HL-60/S4 (cell line): ENCODE measurements around the gene TPD52L1.

Experiments used
- in situ Hi-C: fragments of 300-500 bp; cut with MboI; formaldehyde crosslinking; loops from 2 replicates; pipeline ENCODE4 v1.14.3; 2022; ENCODE audit warnings: low sequenced_read_pairs

The TPD52L1 gene

DNA sequence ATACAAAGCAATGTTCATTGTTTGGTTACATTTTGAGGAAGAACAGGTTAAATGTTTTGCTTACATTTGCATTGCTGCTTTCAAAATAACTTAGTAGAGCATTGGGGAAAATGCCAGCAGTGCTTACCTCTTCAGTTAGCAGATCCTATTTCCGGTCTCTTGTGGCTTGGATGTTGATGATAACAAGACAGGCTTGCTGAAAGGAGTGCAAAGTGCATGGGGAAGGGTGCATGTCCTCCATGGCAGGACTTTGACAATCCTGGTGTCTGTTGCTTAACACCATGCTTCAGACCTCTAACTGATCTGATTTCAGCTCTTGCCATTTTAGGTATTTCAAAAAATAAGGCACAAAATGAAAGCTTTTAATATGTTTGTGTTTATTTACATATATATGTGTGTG lies 21.1 kb downstream of the TPD52L1 start:
- in situ Hi-C loops = no loop called here

GRCh38 chr6:125175466-125176048 lies 22.0 kb downstream of the TPD52L1 start:
- in situ Hi-C loops = no loop called here

DNA sequence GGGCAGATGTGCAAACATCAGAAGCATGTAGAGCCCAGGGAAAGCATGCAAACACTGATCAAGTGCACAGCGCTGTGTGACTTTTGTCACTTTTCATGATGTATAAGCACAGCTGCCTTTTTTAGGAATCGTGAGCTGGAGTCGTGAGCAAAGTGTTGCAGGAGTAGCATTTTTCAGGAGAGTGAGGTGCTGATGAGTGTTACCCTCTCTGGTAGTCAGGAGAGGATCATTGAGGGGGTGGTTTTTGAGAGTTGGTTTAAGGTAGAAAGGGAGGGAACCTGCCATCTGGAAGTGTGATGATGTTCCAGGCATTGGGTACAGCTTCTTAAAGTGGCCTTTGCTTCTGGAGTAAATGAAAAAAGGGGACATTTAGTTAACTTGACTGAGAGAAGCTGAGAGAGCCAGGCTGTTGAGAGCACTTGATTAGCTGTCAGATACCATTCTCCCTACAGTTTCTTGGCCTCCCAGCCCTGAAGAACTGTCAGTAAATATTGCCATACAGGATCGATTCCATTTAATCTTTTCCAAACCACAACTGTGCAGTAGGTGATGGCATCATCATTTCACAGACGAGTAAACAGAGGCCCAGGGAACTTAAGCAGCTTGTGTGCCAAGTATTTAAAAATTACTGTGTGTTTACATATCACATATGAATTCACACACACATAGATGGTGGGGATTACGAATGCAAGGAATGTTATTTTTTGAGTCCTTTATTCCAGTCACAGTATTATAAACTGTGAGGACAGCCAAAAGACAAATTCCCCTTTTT lies 28.9 kb downstream of the TPD52L1 start:
- in situ Hi-C loops = no loop called here

DNA sequence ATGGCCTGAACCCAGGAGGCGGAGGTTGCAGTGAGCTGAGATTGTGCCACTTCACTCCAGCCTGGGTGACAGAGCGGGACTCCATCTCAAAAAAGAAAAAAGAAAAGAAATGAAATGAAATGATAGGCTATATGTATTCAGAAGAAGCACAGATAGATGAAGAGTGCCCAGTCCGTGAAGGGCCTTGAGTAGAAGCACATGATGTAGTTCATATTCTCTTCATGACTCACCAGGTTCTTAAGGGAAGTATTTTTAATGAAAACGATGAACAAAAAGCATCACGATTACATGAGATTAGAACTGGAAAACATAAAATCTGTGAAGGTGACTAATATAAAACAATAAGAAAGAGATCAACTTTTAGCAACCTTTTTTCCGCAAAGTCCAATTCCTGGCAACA lies 29.8 kb downstream of the TPD52L1 start:
- in situ Hi-C loops = no loop called here

DNA sequence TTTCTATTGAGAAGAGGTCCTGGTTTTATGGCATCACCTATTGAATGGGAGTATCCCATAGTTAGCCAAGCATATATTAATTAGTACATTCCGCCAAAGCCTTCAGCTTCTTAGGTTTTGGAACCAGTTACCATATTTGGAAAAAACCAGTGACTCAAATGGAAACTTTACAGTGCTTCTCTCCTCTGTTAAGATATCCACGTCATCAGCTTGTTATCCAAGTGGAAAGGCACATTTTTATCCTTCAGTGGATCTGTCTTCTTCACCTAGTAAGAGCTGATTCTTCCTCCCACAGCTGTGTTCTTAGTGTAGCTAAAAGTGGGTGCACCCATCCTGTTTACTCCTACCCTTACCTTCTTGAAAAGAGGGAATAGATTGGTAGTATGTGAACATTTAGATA lies 34.5 kb downstream of the TPD52L1 start:
- in situ Hi-C loops = no loop called here

GRCh38 chr6:125188594-125189203 lies 35.1 kb downstream of the TPD52L1 start:
- in situ Hi-C loops = no loop called here

- in situ Hi-C loops = no loop called here
These were observed 35.9 kb downstream of the TPD52L1 start for GRCh38 chr6:125189494-125189893.

GRCh38 chr6:125190667-125191066 lies 37.1 kb downstream of the TPD52L1 start:
- in situ Hi-C loops = no loop called here

DNA sequence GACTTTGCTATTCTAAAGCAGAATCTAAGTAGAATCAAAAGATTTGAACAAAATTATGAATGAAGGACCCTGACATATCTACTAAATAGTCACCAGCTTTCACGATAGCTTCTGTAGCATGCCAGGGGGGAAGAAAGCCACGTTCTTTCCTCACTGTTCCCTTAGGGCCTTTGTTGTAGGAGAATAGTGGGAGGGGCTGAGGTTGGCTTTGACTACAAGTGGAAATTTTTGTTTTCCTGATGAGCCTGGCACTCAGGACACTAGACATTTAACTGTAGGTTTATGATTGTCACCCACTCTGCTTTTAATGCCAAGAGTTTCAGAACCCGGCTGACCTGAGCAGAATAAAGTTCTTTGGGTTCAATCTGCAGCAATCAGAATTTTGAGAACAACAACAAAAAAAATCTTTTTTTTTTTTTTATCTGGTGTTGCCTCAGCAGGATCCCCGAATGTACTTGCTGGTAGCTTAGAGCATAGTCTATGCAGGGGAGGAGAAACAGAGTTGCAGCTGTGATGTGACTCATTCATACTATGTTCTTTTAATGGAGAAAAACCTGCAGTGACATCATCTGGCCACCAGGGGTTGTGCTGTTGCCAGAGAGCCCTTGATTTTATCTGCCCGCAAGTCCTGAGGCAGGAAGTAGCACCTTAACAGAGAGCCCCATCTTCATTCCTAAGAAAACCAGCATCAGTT lies 38.5 kb downstream of the TPD52L1 start:
- in situ Hi-C loops = no loop called here

DNA sequence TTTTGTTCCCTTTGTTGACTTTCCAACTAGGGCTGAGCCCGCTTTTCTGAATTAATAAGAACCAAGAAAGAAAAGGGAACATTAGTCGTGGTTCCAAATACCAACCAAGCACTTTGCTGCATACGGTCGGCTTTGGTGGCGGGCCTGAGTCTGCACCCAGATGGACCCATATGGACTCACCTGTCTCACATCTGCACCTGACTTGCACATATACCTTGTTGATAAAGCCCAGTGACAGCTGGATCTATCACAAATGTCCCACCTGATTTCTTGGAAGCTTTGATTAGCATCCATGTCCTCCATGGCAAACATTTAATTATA lies 39.0 kb downstream of the TPD52L1 start:
- in situ Hi-C loops = no loop called here

GRCh38 chr6:125193208-125193607 lies 39.6 kb downstream of the TPD52L1 start:
- in situ Hi-C loops = no loop called here

DNA sequence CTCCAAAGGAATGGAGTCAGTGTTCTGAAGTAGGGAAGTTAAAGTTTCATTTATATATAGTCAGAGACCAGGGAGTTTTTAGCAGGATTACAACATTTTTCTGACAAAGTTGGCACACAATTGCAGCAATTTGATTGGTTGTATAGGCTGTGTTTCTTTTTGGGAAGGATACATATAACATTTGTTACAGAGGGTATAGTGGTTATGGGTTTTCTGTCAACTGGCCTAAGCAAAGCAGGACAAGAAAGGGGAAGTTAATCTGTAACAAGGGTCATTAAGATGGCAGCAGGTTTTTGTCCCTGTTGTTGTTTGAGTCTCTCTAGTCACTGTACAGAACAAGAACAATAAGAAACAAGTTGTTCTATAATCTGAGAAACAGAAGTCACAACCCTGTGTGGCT lies 41.4 kb downstream of the TPD52L1 start:
- in situ Hi-C loops = no loop called here

GRCh38 chr6:125195526-125195925 lies 42.0 kb downstream of the TPD52L1 start:
- in situ Hi-C loops = no loop called here

DNA sequence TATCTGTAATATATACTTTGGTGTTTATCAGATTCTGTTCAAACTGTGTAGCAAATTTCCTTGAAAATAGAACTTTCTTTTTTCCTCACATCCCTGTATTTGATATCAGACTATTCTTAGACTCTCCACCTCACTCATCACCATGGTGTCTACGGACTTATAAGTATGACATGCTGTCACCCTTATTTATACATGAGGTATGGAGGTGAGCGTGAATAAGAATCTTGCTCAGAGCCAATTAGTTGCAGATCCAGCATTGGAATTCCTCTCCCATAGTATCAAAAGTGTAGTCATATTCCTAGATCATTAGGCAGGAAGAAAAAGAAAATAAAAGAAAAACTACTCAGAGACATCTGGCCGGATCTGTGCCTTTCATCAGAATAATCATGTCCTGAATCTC lies 43.0 kb downstream of the TPD52L1 start:
- in situ Hi-C loops = no loop called here

- in situ Hi-C loops = no loop called here
These were observed 44.3 kb downstream of the TPD52L1 start for GRCh38 chr6:125197795-125198269.

DNA sequence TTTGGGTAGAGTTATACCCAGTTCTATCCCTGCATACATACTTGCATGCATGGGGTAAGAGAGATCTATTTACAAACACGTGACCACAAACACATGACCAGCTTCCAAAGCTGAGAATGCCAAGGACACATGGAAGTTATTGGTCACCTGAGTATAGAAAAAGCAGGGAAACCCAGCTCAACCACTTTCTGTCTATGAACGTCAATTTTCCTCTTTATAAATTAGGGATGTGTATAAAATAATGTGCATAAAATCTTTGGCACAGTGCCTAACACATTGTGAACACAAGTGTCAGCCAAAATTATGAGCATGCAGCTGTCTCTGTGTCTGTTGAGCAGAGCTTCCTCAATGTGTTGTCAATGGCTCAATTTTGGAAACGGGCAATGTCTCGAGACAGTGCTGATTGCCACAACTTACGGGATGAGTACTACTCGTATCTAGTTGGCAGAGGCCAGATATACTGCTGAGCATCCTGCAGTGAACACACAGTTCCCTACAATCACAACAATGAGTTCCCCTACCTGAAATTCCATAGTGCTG lies 44.9 kb downstream of the TPD52L1 start:
- in situ Hi-C loops = no loop called here

DNA sequence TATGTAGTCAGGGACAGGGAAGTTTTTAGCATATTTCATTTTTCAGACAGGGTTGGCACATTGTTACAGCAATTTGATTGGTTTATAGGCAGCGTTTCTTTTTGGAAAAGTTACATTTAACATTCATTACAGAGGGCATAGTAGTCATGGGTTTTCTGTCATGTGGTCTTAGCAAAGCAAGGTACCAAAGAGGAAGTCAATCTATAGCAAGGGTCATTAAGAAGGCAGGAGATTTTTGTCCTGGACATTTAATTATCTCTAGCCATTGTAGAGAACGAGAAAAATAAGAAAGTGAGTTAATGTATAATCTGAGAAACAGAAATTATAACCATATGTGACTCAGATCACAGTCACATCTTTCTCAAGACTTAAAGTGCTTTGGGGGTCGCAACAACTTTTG lies 47.4 kb downstream of the TPD52L1 start:
- in situ Hi-C loops = no loop called here

DNA sequence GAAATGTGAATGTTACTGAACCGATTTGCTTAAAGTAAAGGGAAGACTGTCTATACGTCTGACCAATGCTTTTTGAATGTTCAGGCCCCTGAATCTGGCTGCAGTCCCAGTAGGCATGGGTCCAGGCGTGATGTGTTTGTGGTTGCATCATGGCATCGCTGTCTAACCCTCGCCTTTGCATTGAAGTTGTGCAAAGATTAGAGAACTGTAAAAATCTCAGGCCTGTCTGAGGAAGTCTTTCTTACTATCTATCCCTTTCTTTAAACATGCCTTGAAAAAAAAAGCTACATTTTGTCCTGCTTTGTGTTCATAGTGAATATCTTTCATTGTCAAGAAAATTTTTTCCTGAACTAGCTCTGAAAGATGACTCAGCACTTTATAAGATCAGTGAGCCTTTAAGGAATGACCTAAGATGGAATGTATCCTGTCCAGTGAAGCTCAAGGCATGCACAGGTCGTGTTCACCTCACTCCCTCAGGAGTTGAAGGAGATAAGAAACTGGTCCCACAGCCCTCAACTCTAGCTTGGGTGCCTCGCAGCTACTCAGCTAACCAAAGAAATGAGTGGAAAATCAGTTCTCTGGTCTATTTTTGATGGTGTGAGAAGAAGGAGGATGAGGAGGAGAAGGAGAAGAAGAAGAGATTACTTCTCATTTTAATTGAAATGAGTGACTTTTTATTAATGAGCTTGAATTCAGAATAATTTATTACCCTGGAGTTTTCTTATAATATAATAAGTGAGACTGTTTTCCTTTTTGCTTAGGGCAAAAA lies 48.6 kb downstream of the TPD52L1 start:
- in situ Hi-C loops = no loop called here

DNA sequence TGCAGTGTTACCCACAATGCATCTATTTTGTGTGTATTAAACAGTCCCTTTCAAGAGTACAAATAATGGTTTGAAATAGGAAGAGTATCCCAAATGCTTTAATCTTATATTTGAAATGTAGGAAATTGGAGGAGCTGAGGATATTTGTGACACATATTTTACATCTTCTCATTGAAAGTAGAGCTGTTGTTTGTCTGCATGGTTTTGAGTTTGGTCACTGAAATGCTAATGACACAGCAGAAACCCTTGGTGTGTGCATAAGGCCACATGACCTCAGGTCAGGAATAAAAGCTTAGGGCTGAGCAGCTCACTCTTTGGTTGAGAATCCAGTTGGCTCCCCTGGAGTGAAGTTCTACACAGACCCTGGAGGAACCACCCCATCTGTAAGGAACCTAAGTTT lies 49.8 kb downstream of the TPD52L1 start:
- in situ Hi-C loops = no loop called here

- in situ Hi-C loops = no loop called here
These were observed 52.4 kb downstream of the TPD52L1 start for GRCh38 chr6:125205931-125206330.

DNA sequence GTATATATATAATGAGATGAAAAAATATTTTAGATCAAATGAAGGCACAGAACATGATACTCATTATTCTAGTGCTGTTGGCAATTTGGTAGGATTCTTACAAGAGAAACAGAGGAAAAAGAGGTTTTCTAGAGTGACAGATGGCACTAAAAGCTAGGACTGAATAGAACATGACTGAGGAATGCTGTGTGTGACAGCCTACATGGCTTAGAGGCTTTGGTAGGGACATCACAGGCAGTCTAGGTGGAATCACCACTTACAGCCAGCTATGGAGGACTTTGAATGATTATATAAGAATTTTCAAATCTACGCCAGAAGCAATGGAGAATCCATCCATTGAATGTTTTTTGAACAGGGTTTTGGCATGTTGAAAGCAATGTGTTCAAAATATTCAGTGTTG lies 52.8 kb downstream of the TPD52L1 start:
- in situ Hi-C loops = no loop called here
